Peyer's patch (tissue), 4 donors: ENCODE data around the gene HMGB4. TPM values are rescaled to one million over a fixed set of nuclear protein-coding genes. Genes with fewer than 3 reads are reported as not detected.

Experiments used
- DNase-seq, 3 donors: peaks; one replicate each; pipeline ENCODE4 v3.0.0-alpha.2; 2017 to 2019
- H3K27ac ChIP-seq, 4 donors: fragments of 200-600 bp; sonication (generic); one replicate each; pipeline ENCODE4 v1.5.1; 2016 to 2019
- H3K27me3 ChIP-seq, 2 donors: fragments of 200-600 bp; sonication (generic); one replicate each; pipeline ENCODE4 v1.5.1; 2019
- H3K36me3 ChIP-seq, 3 donors: fragments of 200-600 bp; sonication (generic); one replicate each; pipeline ENCODE4 v1.5.1; 2016 to 2019
- H3K4me1 ChIP-seq, 4 donors: fragments of 200-600 bp; sonication (generic); one replicate each; pipeline ENCODE4 v1.5.1; 2016 to 2019
- H3K4me3 ChIP-seq, 4 donors: fragments of 200-600 bp; sonication (generic); 1 replicate in 3 of 4; 2 replicates in 1 of 4; pipeline ENCODE4 v1.5.1; 2016 to 2019; ENCODE audit warnings: mild to moderate bottlenecking in 1 of 4
- H3K9me3 ChIP-seq, 4 donors: fragments of 200-600 bp; sonication (generic); one replicate each; pipeline ENCODE4 v1.5.1; 2016 to 2019; ENCODE audit warnings: mild to moderate bottlenecking in 1 of 4
- POLR2A ChIP-seq, 2 donors: fragments of 450-650 bp; IDR thresholded peaks; one replicate each; pipeline ENCODE4 v1.5.1; 2017; ENCODE audit warnings: antibody characterized with exemption in 2 of 2, mild to moderate bottlenecking in 2 of 2, moderate library complexity in 2 of 2
- total RNA-seq, 4 donors: library from RNA; depleted of rRNA; stranded (reverse); fragments of >200 nt; gene quantifications; one replicate each; pipeline ENCODE4 v1.1.0, GENCODE V29; 2016
- TF ChIP-seq, protein P1 (sequence below), 6 experiments: fragments of 450-650 bp in 4 of 6; fragments of 200-600 bp in 2 of 6; sonication (generic) in 1 of 6; IDR thresholded peaks; one replicate each; pipeline ENCODE4 v1.5.1; 2017 to 2019; ENCODE audit warnings: antibody characterized with exemption in 6 of 6, mild to moderate bottlenecking in 3 of 6, moderate library complexity in 1 of 6

The HMGB4 gene
- total RNA-seq, 4 donors from 2014 or later: not detected

DNA sequence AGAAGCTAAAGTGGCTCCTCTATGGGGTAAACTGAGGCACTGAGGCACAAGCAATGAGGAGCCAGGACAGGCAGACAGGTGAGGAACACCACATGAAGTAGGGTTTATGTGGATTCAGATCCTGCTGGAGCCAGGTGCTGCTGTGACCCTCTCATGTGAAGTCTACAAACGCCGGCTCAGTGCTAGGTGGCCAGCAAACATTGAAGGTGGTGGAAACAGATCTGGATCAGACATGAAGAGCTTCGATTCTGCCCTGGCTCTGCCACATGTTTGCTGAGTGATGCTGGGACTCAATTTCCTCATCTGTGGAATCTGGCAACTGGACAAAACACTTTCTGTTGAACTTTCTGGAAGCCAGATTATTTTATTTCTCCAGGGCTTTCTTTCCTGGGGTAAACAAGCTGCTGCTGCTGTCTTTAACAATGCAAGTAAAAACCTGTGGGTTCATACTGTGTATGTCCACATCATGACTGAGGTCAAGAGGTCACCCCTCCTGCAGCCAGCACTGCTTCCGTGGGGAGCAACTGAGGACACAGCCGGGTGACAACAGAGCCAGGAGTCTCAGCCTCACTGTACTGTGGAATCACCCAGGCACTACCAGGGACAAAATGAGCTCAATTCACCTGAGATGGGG lies 33.3 kb downstream of the HMGB4 start:
- TF ChIP-seq POLR2A (IDR thresholded peaks at IDR 0.05): no peak
- TF ChIP-seq, protein P1, sequence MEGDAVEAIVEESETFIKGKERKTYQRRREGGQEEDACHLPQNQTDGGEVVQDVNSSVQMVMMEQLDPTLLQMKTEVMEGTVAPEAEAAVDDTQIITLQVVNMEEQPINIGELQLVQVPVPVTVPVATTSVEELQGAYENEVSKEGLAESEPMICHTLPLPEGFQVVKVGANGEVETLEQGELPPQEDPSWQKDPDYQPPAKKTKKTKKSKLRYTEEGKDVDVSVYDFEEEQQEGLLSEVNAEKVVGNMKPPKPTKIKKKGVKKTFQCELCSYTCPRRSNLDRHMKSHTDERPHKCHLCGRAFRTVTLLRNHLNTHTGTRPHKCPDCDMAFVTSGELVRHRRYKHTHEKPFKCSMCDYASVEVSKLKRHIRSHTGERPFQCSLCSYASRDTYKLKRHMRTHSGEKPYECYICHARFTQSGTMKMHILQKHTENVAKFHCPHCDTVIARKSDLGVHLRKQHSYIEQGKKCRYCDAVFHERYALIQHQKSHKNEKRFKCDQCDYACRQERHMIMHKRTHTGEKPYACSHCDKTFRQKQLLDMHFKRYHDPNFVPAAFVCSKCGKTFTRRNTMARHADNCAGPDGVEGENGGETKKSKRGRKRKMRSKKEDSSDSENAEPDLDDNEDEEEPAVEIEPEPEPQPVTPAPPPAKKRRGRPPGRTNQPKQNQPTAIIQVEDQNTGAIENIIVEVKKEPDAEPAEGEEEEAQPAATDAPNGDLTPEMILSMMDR (IDR thresholded peaks at IDR 0.05): no peak

DNA sequence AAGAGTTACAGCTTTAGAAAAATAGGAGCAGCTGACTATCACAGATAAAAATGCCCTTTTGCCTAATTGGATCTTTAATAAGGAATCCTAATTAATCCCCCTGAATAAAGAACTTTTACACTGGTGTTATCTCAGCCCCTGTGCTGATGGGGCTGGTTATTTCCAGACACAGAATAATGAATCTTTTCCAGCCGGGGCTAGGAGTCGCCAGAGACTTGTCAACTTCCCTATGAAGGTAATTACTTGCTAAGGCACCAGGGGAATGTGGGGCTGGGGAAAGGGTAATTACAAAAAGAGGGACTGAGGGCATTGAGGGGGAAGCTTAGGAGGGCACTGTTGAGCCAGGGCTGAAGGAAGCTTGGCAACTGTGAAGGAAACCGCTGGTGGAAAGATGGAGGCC lies 34.5 kb downstream of the HMGB4 start:
- no peak for TF ChIP-seq POLR2A (IDR thresholded peaks at IDR 0.05)
- TF ChIP-seq, protein P1 (IDR thresholded peaks at IDR 0.05): no peak
- H3K4me1 ChIP-seq: no peaks in the 10 kb centered on the region
- H3K27ac ChIP-seq: no peak overlapping the region

More for the DNA sequence above, 33.3 kb downstream of the HMGB4 start:
- no peak overlapping the region for H3K27ac ChIP-seq
- no peak overlapping the region for H3K4me3 ChIP-seq
- H3K9me3 ChIP-seq: no peaks in the 10 kb centered on the region
- no peak for DNase-seq
- H3K4me1 ChIP-seq: no peaks in the 10 kb centered on the region
- no peaks in the 10 kb centered on the region for H3K36me3 ChIP-seq
- no peaks in the 10 kb centered on the region for H3K27me3 ChIP-seq

DNA sequence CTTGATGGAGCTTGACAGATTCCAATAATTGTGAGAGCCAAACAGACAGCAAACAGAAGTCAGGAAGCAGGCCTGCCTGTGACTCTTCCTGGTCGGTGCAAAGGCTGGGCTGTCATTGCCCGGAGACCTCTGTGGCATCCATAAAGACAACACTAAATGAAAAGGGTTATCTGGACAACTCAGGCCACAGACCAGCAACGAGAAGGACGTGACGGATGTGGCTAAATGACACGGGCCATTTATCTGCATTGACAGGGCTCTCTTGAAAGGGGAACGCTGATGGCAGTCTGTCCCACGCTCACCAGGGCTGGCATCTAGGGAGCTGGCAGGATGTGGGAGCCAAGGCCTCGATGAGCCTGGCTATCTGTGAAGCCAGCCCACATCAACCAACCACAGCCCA lies 35.0 kb downstream of the HMGB4 start:
- TF ChIP-seq POLR2A (IDR thresholded peaks at IDR 0.05): no peak
- Histone ChIP-seq H3K4me3 (no peak overlapping the region), H3K27me3 (no peaks in the 10 kb centered on the region), H3K36me3 (no peaks in the 10 kb centered on the region), H3K4me1 (no peaks in the 10 kb centered on the region), H3K9me3 (no peaks in the 10 kb centered on the region), H3K27ac (no peak overlapping the region)
- no peak for DNase-seq

More for the DNA sequence above, 34.5 kb downstream of the HMGB4 start:
- DNase-seq: no peak
- Histone ChIP-seq H3K36me3 (no peaks in the 10 kb centered on the region), H3K27me3 (no peaks in the 10 kb centered on the region), H3K4me3 (no peak overlapping the region), H3K9me3 (no peaks in the 10 kb centered on the region)

DNA sequence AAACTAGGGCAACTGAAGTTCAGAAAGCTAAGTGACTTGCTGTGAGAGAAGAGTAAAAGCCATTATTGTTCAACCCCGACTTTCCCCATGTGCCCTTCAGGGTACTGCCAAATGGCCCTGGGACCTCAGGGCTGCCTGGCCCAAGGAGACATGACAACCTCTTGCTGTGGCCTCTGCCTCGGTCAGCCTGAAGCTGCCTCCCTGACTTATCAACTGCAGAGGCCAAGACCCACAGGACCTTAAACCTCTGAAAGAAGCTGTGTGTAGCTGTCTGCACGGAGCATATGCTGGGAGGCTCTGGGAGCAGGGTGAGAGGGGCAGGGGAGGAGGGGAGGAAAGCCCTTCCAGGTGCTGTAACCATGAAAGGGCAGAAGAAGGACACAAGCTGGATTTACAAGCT lies 35.9 kb downstream of the HMGB4 start:
- H3K9me3 ChIP-seq: no peaks in the 10 kb centered on the region
- H3K27me3 ChIP-seq: no peaks in the 10 kb centered on the region

DNA sequence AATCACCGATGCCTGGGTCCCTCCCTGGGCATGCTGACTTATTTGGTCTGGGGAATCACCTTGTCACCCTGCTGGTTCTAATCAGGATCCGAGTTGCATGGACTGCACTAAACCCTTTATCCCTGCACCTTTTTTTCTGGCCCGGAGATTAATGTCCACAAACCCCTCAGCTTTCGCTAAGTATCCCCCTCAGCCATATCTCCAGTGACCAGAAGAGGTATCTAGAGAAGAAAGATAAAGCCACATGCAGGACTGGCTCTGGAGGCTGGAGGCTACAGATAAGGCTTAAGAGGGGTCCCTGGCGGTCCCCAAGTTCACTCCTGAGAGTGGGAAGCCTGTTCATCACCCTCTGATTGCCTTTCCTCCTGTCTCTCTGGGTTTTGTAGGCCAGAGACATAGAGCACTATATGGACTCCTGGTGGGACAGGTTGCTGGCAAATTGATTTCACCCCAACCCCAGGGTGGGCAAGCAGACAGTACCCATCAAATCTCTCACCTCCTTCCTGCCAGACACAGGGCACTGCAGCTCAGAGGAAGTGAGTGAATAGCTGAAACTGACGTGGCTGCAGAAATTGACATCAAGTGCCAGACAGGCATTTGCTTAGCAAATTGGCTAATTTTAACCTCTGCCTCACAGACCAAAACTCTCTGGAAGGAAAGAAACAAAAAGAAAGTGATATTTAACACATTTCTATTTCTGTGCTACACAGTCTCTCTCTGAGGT lies 38.8 kb downstream of the HMGB4 start:
- no peaks in the 10 kb centered on the region for H3K27me3 ChIP-seq
- H3K4me1 ChIP-seq: no peaks in the 10 kb centered on the region
- no peak for TF ChIP-seq POLR2A (IDR thresholded peaks at IDR 0.05)
- TF ChIP-seq, protein P1 (IDR thresholded peaks at IDR 0.05): no peak
- H3K9me3 ChIP-seq: no peaks in the 10 kb centered on the region
- no peak overlapping the region for H3K27ac ChIP-seq
- H3K36me3 ChIP-seq: no peaks in the 10 kb centered on the region
- H3K4me3 ChIP-seq: no peak overlapping the region
- no peak for DNase-seq

More for the DNA sequence above, 35.9 kb downstream of the HMGB4 start:
- TF ChIP-seq, protein P1 (IDR thresholded peaks at IDR 0.05): no peak
- TF ChIP-seq POLR2A (IDR thresholded peaks at IDR 0.05): no peak
- Histone ChIP-seq H3K4me1 (no peaks in the 10 kb centered on the region), H3K36me3 (no peaks in the 10 kb centered on the region), H3K27ac (no peak overlapping the region), H3K4me3 (no peak overlapping the region)
- no peak for DNase-seq

DNA sequence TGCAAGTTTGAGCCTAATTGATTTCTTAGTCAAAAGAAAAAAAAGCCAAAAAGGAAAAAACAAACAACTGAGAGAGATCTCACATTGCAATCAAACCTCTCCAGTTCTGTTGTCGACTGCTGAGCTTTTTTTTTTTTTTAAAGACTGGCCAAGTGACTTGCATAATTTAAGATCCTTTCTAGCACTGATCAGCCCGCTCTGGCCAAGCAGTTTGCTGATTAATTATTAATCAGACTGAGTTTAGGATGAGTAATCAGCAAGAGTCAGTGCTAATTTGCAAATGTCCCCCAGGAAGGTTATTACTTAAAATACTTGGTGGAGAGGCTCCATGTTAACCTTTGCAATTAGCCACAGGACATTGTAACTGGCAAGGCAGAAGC lies 39.3 kb downstream of the HMGB4 start:
- Histone ChIP-seq H3K27ac (no peak overlapping the region), H3K4me3 (no peak overlapping the region), H3K4me1 (no peaks in the 10 kb centered on the region), H3K27me3 (no peaks in the 10 kb centered on the region), H3K36me3 (no peaks in the 10 kb centered on the region), H3K9me3 (no peaks in the 10 kb centered on the region)
- TF ChIP-seq, protein P1 (IDR thresholded peaks at IDR 0.05): no peak
- no peak for DNase-seq
